IMR-90 (cell line): ENCODE measurements around the gene COL28A1. TPM values are rescaled to one million over a fixed set of nuclear protein-coding genes. Genes with fewer than 3 reads are reported as not detected.
A peak's percentile ranks its signal among the peaks of the same experiment; 100 is the strongest.

Experiments
- ATAC-seq: fragments of 200-7000 bp; cut with Tn5 transposase; 2 replicates; pipeline ENCODE4 v1.9.1; 2020; ENCODE audit warnings: low read depth, mild to moderate bottlenecking, moderate library complexity
- BruUV-seq: library from RNA; stranded (reverse); fragments of 400-500 nt; replicated peaks from 2 replicates; lab custom pipeline; 2021; lab: Mats Ljungman, UMichigan
- CTCF ChIA-PET: fragments of 300-600 bp; formaldehyde crosslinking; extraction: SDS; loops from one replicate; lab custom pipeline; 2021; ENCODE audit warnings: antibody characterized with exemption; lab: Yijun Ruan, JAX
- POLR2A ChIA-PET: fragments of 300-600 bp; sonication (Branson Sonifier 250); formaldehyde crosslinking; loops from one replicate; lab custom pipeline; 2022; ENCODE audit warnings: antibody characterized with exemption; ENCODE audit not compliant: unreplicated experiment; lab: Charles Lee
- DNase-seq: peaks from one replicate; pipeline ENCODE4 v3.0.0; 2013
- H2AFZ ChIP-seq: replicated peaks from 2 replicates; pipeline ENCODE3; 2013; ENCODE audit warnings: low read length, mild to moderate bottlenecking; ENCODE audit not compliant: poor library complexity
- H2AK5ac ChIP-seq: 2 replicates; pipeline ENCODE4 v1.6.1; 2013; ENCODE audit warnings: low read depth, low read length, inconsistent platforms
- H2AK9ac ChIP-seq: replicated peaks from 2 replicates; pipeline ENCODE3; 2013; ENCODE audit warnings: mild to moderate bottlenecking, low read depth, low read length, moderate library complexity; ENCODE audit not compliant: poor library complexity
- H2BK120ac ChIP-seq: 2 replicates; pipeline ENCODE4 v1.6.1; 2013; ENCODE audit warnings: low read depth, low read length, inconsistent platforms
- H2BK15ac ChIP-seq: 3 replicates; pipeline ENCODE4 v1.6.1; 2013; ENCODE audit warnings: low read depth, low read length, inconsistent platforms
- H2BK20ac ChIP-seq: 2 replicates; pipeline ENCODE4 v1.6.1; 2013; ENCODE audit warnings: low read depth, mild to moderate bottlenecking, inconsistent platforms, low read length, moderate library complexity
- H2BK5ac ChIP-seq: 2 replicates; pipeline ENCODE4 v1.6.1; 2013; ENCODE audit warnings: mild to moderate bottlenecking, low read depth, low read length, inconsistent platforms; ENCODE audit not compliant: poor library complexity, severe bottlenecking
- H3K14ac ChIP-seq: replicated peaks from 2 replicates; pipeline ENCODE4 v1.6.1; 2013; ENCODE audit warnings: low read depth, low read length, inconsistent platforms
- H3K18ac ChIP-seq: 2 replicates; pipeline ENCODE4 v1.6.1; 2013; ENCODE audit warnings: low read depth, low read length, control low read depth
- H3K23ac ChIP-seq: 2 replicates; pipeline ENCODE4 v1.6.1; 2013; ENCODE audit warnings: low read depth, low read length, inconsistent platforms
- H3K27ac ChIP-seq: 2 replicates; pipeline ENCODE4 v1.5.1; 2013; ENCODE audit warnings: mild to moderate bottlenecking, control low read depth, low read length; ENCODE audit not compliant: insufficient read depth
- H3K27me3 ChIP-seq: 2 replicates; pipeline ENCODE4 v1.6.1; 2013; ENCODE audit warnings: low read length; ENCODE audit not compliant: control insufficient read depth, insufficient read depth
- H3K36me3 ChIP-seq: 2 replicates; pipeline ENCODE4 v1.6.1; 2013; ENCODE audit warnings: low read length, mixed read lengths; ENCODE audit not compliant: control insufficient read depth, insufficient read depth
- H3K4ac ChIP-seq: 2 replicates; pipeline ENCODE4 v1.6.1; 2013; ENCODE audit warnings: low read depth, low read length, inconsistent platforms
- H3K4me1 ChIP-seq: 2 replicates; pipeline ENCODE4 v1.6.1; 2013; ENCODE audit warnings: low read length, mixed read lengths; ENCODE audit not compliant: control insufficient read depth, insufficient read depth
- H3K4me2 ChIP-seq: 2 replicates; pipeline ENCODE4 v1.6.1; 2013; ENCODE audit warnings: low read depth, mild to moderate bottlenecking, control low read depth, low read length, moderate library complexity
- H3K4me3 ChIP-seq: 2 replicates; pipeline ENCODE4 v1.5.1; 2013; ENCODE audit warnings: low read depth, mild to moderate bottlenecking, control low read depth, low read length, moderate library complexity; ENCODE audit not compliant: insufficient read depth
- H3K56ac ChIP-seq: 2 replicates; pipeline ENCODE4 v1.6.1; 2013; ENCODE audit warnings: low read length, inconsistent platforms; ENCODE audit not compliant: insufficient read depth; ENCODE audit errors: extremely low read depth
- H3K79me1 ChIP-seq, 2 experiments: 2 replicates each; pipeline ENCODE4 v1.6.1; 2013; ENCODE audit warnings: low read length in 2 of 2, inconsistent platforms in 1 of 2, low read depth in 1 of 2
- H3K9ac ChIP-seq: 2 replicates; pipeline ENCODE4 v1.6.1; 2013; ENCODE audit warnings: low read depth, low read length, control low read depth
- H3K9me1 ChIP-seq: 2 replicates; pipeline ENCODE4 v1.6.1; 2013; ENCODE audit warnings: low read length, inconsistent platforms; ENCODE audit not compliant: insufficient read depth
- H3K9me3 ChIP-seq: 2 replicates; pipeline ENCODE4 v1.6.1; 2013; ENCODE audit warnings: low read length; ENCODE audit not compliant: control insufficient read depth, insufficient read depth
- H4K20me1 ChIP-seq: 2 replicates; pipeline ENCODE4 v1.6.1; 2013; ENCODE audit warnings: low read length, inconsistent platforms; ENCODE audit not compliant: insufficient read depth
- H4K5ac ChIP-seq: 2 replicates; pipeline ENCODE4 v1.6.1; 2013; ENCODE audit warnings: mild to moderate bottlenecking, low read depth, low read length, control low read depth
- H4K8ac ChIP-seq, 2 experiments: 2 replicates each; pipeline ENCODE4 v1.6.1; 2013; ENCODE audit warnings: low read depth in 2 of 2, low read length in 2 of 2, control low read depth in 1 of 2, inconsistent platforms in 1 of 2
- H4K91ac ChIP-seq: 2 replicates; pipeline ENCODE4 v1.6.1; 2013; ENCODE audit warnings: low read depth, low read length, inconsistent platforms; ENCODE audit not compliant: insufficient read depth
- BHLHE40 ChIP-seq: fragments of 150-350 bp; IDR thresholded peaks from 2 replicates; pipeline ENCODE4 v1.6.1; 2016; ENCODE audit warnings: mild to moderate bottlenecking, low read depth, low read length
- CEBPB ChIP-seq: IDR thresholded peaks from 2 replicates; pipeline ENCODE4 v1.6.1; 2012; ENCODE audit warnings: low read depth, low read length, improper control_type of control experiment
- CHD1 ChIP-seq: IDR thresholded peaks from 2 replicates; pipeline ENCODE4 v1.6.1; 2012; ENCODE audit warnings: low read depth, low read length, improper control_type of control experiment
- FOS ChIP-seq: fragments of 150-350 bp; IDR thresholded peaks from 2 replicates; pipeline ENCODE4 v1.6.1; 2016; ENCODE audit warnings: low read depth, low read length
- MAFK ChIP-seq: IDR thresholded peaks from 2 replicates; pipeline ENCODE4 v1.6.1; 2012; ENCODE audit warnings: low read depth, low read length, improper control_type of control experiment
- MXI1 ChIP-seq: IDR thresholded peaks from 2 replicates; pipeline ENCODE4 v1.6.1; 2012; ENCODE audit warnings: low read depth, mild to moderate bottlenecking, low read length, moderate library complexity, borderline replicate concordance
- NFE2L2 ChIP-seq: fragments of 150-350 bp; IDR thresholded peaks from 2 replicates; pipeline ENCODE4 v1.6.1; 2016; ENCODE audit warnings: low read depth, mild to moderate bottlenecking, low read length
- POLR2A ChIP-seq: IDR thresholded peaks from 2 replicates; pipeline ENCODE4 v1.6.1; 2012; ENCODE audit warnings: mild to moderate bottlenecking, low read depth, low read length
- RAD21 ChIP-seq: IDR thresholded peaks from 2 replicates; pipeline ENCODE4 v1.6.1; 2012; ENCODE audit warnings: low read length, improper control_type of control experiment
- RCOR1 ChIP-seq: IDR thresholded peaks from 2 replicates; pipeline ENCODE4 v1.6.1; 2012; ENCODE audit warnings: mild to moderate bottlenecking, low read length, improper control_type of control experiment; ENCODE audit not compliant: insufficient replicate concordance
- RFX5 ChIP-seq: IDR thresholded peaks from 2 replicates; pipeline ENCODE4 v1.8.0; 2012; ENCODE audit warnings: low read depth, mild to moderate bottlenecking, low read length, moderate library complexity
- WGBS, 2 experiments: methylation state at CpG; one replicate each; pipeline versions ENCODE4 v1.1.5 to v1.1.7; 2013; ENCODE audit warnings: missing lambda C conversion rate in 2 of 2; ENCODE audit not compliant: insufficient read length in 1 of 2; ENCODE audit errors: extremely low coverage in 2 of 2; 5-methylcytosine and 5-hydroxymethylcytosine counted together
- dilution Hi-C: fragments of 300-500 bp; cut with HindIII; formaldehyde crosslinking; loops from one replicate; pipeline ENCODE4 v1.14.3; 2018; ENCODE audit warnings: low sequenced_read_pairs; ENCODE audit not compliant: unreplicated experiment
- in situ Hi-C: fragments of 300-500 bp; cut with MboI; formaldehyde crosslinking; loops from 3 replicates; pipeline ENCODE4 v1.14.3; 2019; ENCODE audit warnings: low sequenced_read_pairs, inconsistent platforms, mixed read lengths
- intact Hi-C: fragments of 100-400 bp; cut with micrococcal nuclease; formaldehyde crosslinking; loops from 2 replicates; pipeline ENCODE4 v1.10.0; 2022
- polyA plus RNA-seq, 3 experiments: library from polyadenylated mRNA; depleted of rRNA; stranded (reverse); fragments of >200 nt; gene quantifications; 2 replicates each; pipeline ENCODE4 v1.2.3, GENCODE V29; 2012; ENCODE audit warnings: low replicate concordance in 1 of 3
- total RNA-seq: library from RNA; depleted of rRNA; stranded (reverse); fragments of >200 nt; gene quantifications from 2 replicates; pipeline ENCODE4 v1.2.3, GENCODE V29; 2012
- TF ChIP-seq, protein P1 (sequence below): fragments of 150-350 bp; IDR thresholded peaks from 2 replicates; pipeline ENCODE4 v1.6.1; 2016; ENCODE audit warnings: low read depth, mild to moderate bottlenecking, low read length, moderate library complexity, borderline replicate concordance
- TF ChIP-seq, protein P2 (sequence below): fragments of 150-350 bp; IDR thresholded peaks from 2 replicates; pipeline ENCODE4 v1.6.1; 2017; ENCODE audit warnings: mild to moderate bottlenecking, antibody characterized with exemption, low read length, low read depth
- TF ChIP-seq, protein P3 (sequence below): conservative IDR thresholded peaks from 2 replicates; pipeline ENCODE4 v1.5.1; 2012; ENCODE audit warnings: mild to moderate bottlenecking, low read depth, low read length, improper control_type of control experiment

Gene COL28A1
- total and polyA plus RNA-seq, 2 of the 4 experiments (the other 2 are of a cell fraction): under 0.01 to 0.05 TPM

DNA sequence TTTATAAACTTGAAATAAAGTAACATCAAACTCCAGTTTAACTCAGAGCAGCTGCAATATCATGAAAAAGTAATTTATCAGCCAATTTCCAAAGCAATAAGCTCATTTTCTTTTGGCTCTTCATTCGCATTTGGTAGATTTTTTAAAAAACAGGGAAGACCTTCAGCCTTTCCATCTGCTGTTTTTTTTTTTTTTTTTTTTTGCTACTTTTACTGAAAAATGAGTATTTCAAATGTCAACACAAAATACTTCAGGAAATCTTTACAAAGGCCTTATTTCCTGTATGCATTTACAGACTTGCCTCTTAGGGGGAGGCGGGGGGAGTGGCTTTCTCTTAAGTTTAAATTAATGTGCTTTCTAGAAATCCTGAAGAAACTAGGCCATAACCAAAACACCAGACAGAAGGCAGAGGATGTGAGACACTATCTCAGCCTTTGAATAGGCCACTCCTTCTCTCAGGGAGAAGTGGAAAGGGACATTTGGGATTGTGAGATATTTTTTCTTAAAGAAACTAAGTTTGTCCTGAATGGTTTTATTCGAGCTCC, 91.8 kb downstream of the COL28A1 start:
- Histone ChIP-seq H2BK20ac (no peak overlapping the region), H4K20me1 (no peaks in the 10 kb centered on the region), H3K79me1 (no peaks in the 10 kb centered on the region; a peak in 1 of 4 replicates), H3K14ac (peak overlapping the region; percentile 83; the same call in 1 of the 2 replicates), H3K4me1 (peaks cover 10% of the 10 kb centered on the region), H3K56ac (no peak overlapping the region), H4K91ac (no peak overlapping the region; the same call in 1 of the 2 replicates), H2AK5ac (no peak overlapping the region; the same call in 1 of the 2 replicates), H2BK15ac (peak overlapping the region; percentile 45; the same call in 1 of the 3 replicates), H2BK120ac (peak overlapping the region; percentile 33), H3K4me2 (no peak overlapping the region), H2BK5ac (peak overlapping the region; percentile 54), H3K9me1 (peaks cover 7% of the 10 kb centered on the region; the same call in 1 of the 2 replicates), H3K9ac (no peak overlapping the region), H2AFZ (no peak overlapping the region), H3K18ac (peak overlapping the region; percentile 76), H3K36me3 (no peaks in the 10 kb centered on the region), H3K23ac (no peak overlapping the region), H2AK9ac (no peak overlapping the region), H3K9me3 (0 out of 2 replicates have a peak, but pooled peaks cover 4% of the 10 kb centered on the region), H3K4me3 (no peak overlapping the region), H4K8ac (peak overlapping the region in 1 of 2 experiments; percentile 29; a peak in 2 of 4 replicates), H4K5ac (peak overlapping the region; percentile 66; the same call in 1 of the 2 replicates), H3K27ac (no peak overlapping the region), H3K27me3 (no peaks in the 10 kb centered on the region), H3K4ac (peak overlapping the region; percentile 24)
- CTCF ChIA-PET: interaction anchor here (0.6 kb wide), 2 partner anchors 18 to 95 kb away, joined by 3 to 5 read pairs; no protein-coding TSS in a partner anchor
- intact Hi-C loops: no loop called here
- no CpG with 5 or more reads among the region's 3 CpGs for WGBS, 2 experiments
- DNase-seq (no peak), ATAC-seq (no peak)
- dilution Hi-C loops: no loop called here
- no peak for TF ChIP-seq MXI1
- no peak for TF ChIP-seq CEBPB
- TF ChIP-seq POLR2A: no peak
- no peak for TF ChIP-seq BHLHE40
- TF ChIP-seq, protein P1, sequence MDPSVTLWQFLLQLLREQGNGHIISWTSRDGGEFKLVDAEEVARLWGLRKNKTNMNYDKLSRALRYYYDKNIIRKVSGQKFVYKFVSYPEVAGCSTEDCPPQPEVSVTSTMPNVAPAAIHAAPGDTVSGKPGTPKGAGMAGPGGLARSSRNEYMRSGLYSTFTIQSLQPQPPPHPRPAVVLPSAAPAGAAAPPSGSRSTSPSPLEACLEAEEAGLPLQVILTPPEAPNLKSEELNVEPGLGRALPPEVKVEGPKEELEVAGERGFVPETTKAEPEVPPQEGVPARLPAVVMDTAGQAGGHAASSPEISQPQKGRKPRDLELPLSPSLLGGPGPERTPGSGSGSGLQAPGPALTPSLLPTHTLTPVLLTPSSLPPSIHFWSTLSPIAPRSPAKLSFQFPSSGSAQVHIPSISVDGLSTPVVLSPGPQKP: no peak
- TF ChIP-seq NFE2L2: no peak
- TF ChIP-seq, protein P2, sequence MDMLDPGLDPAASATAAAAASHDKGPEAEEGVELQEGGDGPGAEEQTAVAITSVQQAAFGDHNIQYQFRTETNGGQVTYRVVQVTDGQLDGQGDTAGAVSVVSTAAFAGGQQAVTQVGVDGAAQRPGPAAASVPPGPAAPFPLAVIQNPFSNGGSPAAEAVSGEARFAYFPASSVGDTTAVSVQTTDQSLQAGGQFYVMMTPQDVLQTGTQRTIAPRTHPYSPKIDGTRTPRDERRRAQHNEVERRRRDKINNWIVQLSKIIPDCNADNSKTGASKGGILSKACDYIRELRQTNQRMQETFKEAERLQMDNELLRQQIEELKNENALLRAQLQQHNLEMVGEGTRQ: no peak
- no peak for TF ChIP-seq RFX5
- TF ChIP-seq RCOR1: no peak
- no peak for TF ChIP-seq CHD1
- TF ChIP-seq MAFK: no peak
- TF ChIP-seq RAD21: no peak
- no peak for TF ChIP-seq FOS
- TF ChIP-seq, protein P3, sequence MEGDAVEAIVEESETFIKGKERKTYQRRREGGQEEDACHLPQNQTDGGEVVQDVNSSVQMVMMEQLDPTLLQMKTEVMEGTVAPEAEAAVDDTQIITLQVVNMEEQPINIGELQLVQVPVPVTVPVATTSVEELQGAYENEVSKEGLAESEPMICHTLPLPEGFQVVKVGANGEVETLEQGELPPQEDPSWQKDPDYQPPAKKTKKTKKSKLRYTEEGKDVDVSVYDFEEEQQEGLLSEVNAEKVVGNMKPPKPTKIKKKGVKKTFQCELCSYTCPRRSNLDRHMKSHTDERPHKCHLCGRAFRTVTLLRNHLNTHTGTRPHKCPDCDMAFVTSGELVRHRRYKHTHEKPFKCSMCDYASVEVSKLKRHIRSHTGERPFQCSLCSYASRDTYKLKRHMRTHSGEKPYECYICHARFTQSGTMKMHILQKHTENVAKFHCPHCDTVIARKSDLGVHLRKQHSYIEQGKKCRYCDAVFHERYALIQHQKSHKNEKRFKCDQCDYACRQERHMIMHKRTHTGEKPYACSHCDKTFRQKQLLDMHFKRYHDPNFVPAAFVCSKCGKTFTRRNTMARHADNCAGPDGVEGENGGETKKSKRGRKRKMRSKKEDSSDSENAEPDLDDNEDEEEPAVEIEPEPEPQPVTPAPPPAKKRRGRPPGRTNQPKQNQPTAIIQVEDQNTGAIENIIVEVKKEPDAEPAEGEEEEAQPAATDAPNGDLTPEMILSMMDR: no peak
- in situ Hi-C loops: loop anchor here (25.0 kb wide), 2 partner anchors 318 to 518 kb away; partner anchors contain the start of gene GLCCI1
- POLR2A ChIA-PET: no interaction called here
- no TSS peak for BruUV-seq
